HepG2 (cell line): ENCODE results near the gene ESAM. TPM values are rescaled to one million over a fixed set of nuclear protein-coding genes. Genes with fewer than 3 reads are reported as not detected.
A peak's percentile ranks its signal among the peaks of the same experiment; 100 is the strongest.

ENCODE experiments used
- ATAC-seq: fragments of 200-7000 bp; cut with Tn5 transposase; 3 replicates; pipeline ENCODE4 v1.9.1; 2020; ENCODE audit warnings: mild to moderate bottlenecking, moderate library complexity
- BruUV-seq: library from RNA; stranded (reverse); fragments of 400-500 nt; replicated peaks from 2 replicates; lab custom pipeline; 2021; lab: Mats Ljungman, UMichigan
- CTCF ChIA-PET: fragments of 300-600 bp; formaldehyde crosslinking; extraction: SDS; loops from one replicate; lab custom pipeline; 2021; ENCODE audit warnings: low total read pairs, inconsistent platforms, low intra/inter-chr PET ratio; lab: Yijun Ruan, JAX
- POLR2A ChIA-PET: fragments of 350-600 bp; sonication (Branson Sonifier 250); formaldehyde crosslinking; loops from one replicate; lab custom pipeline; 2020; ENCODE audit warnings: antibody characterized with exemption, inconsistent platforms; lab: Yijun Ruan, JAX
- DNase-seq: peaks from one replicate; pipeline ENCODE4 v3.0.0-alpha.2; 2015; ENCODE audit warnings: low spot score
- FAIRE-seq: peaks from 3 replicates; lab custom pipeline; 2011; peaks lifted over from hg19 to GRCh38; lab: Jason Lieb, UNC
- H2AFZ ChIP-seq: one replicate; pipeline ENCODE4 v1.6.1; 2011; ENCODE audit warnings: low read length, inconsistent platforms
- H3K27ac ChIP-seq: fragments of 300-600 bp; 3 replicates; pipeline ENCODE4 v1.8.0; 2011; ENCODE audit warnings: mixed run types, mild to moderate bottlenecking, mixed read lengths, low read length, inconsistent platforms; ENCODE audit not compliant: insufficient read depth; ENCODE audit errors: extremely low read length
- H3K27me3 ChIP-seq, 2 experiments: fragments of 200-600 bp in 1 of 2; 2 replicates in 1 of 2; 3 replicates in 1 of 2; pipeline versions ENCODE4 v1.6.0 to v1.8.0; 2011; ENCODE audit warnings: low read length in 2 of 2, mild to moderate bottlenecking in 2 of 2, moderate library complexity in 2 of 2, inconsistent platforms in 1 of 2; ENCODE audit not compliant: insufficient read depth in 2 of 2, control insufficient read depth in 1 of 2
- H3K36me3 ChIP-seq, 2 experiments: fragments of 200-600 bp in 1 of 2; replicated peaks in 1 of 2; 2 replicates in 1 of 2; 3 replicates in 1 of 2; pipeline versions ENCODE4 v1.5.1 to v1.8.0; 2011; ENCODE audit warnings: low read length in 2 of 2, inconsistent platforms in 1 of 2; ENCODE audit not compliant: insufficient read depth in 2 of 2, control insufficient read depth in 1 of 2
- H3K4me1 ChIP-seq: 2 replicates; pipeline ENCODE4 v1.5.1; 2012; ENCODE audit warnings: low read length, inconsistent platforms; ENCODE audit not compliant: insufficient read depth
- H3K4me2 ChIP-seq: 2 replicates; pipeline ENCODE4 v1.6.0; 2011; ENCODE audit warnings: low read depth, low read length, inconsistent platforms
- H3K4me3 ChIP-seq, 3 experiments: fragments of 200-600 bp in 1 of 3; sonication (generic), shearing (Covaris generic) in 1 of 3; replicated peaks in 1 of 3; 2 replicates each; pipeline ENCODE4 v1.5.1; 2011 to 2016; ENCODE audit warnings: low read length in 3 of 3, inconsistent platforms in 2 of 3, low read depth in 2 of 3, mild to moderate bottlenecking in 2 of 3, control low read depth in 1 of 3, mixed read lengths in 1 of 3; ENCODE audit not compliant: insufficient read depth in 1 of 3
- H3K79me2 ChIP-seq: one replicate; pipeline ENCODE4 v1.6.1; 2011; ENCODE audit warnings: low read length, inconsistent platforms; ENCODE audit not compliant: insufficient read depth
- H3K9ac ChIP-seq: 2 replicates; pipeline ENCODE4 v1.6.0; 2011; ENCODE audit warnings: mild to moderate bottlenecking, low read depth, low read length, inconsistent platforms; ENCODE audit not compliant: insufficient read depth
- H3K9me3 ChIP-seq: 2 replicates; pipeline ENCODE4 v1.5.1; 2012; ENCODE audit warnings: mild to moderate bottlenecking, low read length
- H4K20me1 ChIP-seq: 2 replicates; pipeline ENCODE4 v1.6.0; 2011; ENCODE audit warnings: inconsistent platforms, mild to moderate bottlenecking, low read length, moderate library complexity; ENCODE audit not compliant: insufficient read depth
- BRD4 ChIP-seq: sonication (generic); formaldehyde crosslinking; IDR thresholded peaks from 2 replicates; pipeline ENCODE4 v1.4.0; 2020; ENCODE audit warnings: missing genetic modification reagents
- CENPT ChIP-seq: sonication (generic); formaldehyde crosslinking; IDR thresholded peaks from 2 replicates; pipeline ENCODE4 v1.8.0; 2022; ENCODE audit warnings: low read depth, mild to moderate bottlenecking, moderate library complexity, missing genetic modification reagents
- GABPB1 ChIP-seq: IDR thresholded peaks from 2 replicates; pipeline ENCODE4 v1.6.1; 2016; ENCODE audit warnings: mild to moderate bottlenecking, missing genetic modification reagents, moderate library complexity, missing compliant biosample characterization
- GZF1 ChIP-seq: sonication (generic); formaldehyde crosslinking; IDR thresholded peaks from 2 replicates; pipeline ENCODE4 v1.5.1; 2020; ENCODE audit warnings: mild to moderate bottlenecking, missing genetic modification reagents
- KLF12 ChIP-seq: sonication (generic); formaldehyde crosslinking; IDR thresholded peaks from 2 replicates; pipeline ENCODE4 v1.4.0; 2020; ENCODE audit warnings: missing genetic modification reagents, borderline replicate concordance
- MAFG ChIP-seq: sonication (generic); formaldehyde crosslinking; IDR thresholded peaks from 2 replicates; pipeline ENCODE4 v1.5.1; 2020; ENCODE audit warnings: mild to moderate bottlenecking, missing genetic modification reagents
- MIER3 ChIP-seq: IDR thresholded peaks from 2 replicates; pipeline ENCODE4 v1.6.1; 2016; ENCODE audit warnings: missing compliant biosample characterization, borderline replicate concordance
- NCOR1 ChIP-seq: fragments of 200-600 bp; sonication (generic); IDR thresholded peaks from 2 replicates; pipeline ENCODE4 v1.7.0; 2017; ENCODE audit warnings: antibody characterized with exemption, low read length, borderline replicate concordance
- NR2C2 ChIP-seq: sonication (generic); formaldehyde crosslinking; IDR thresholded peaks from 2 replicates; pipeline ENCODE4 v1.4.0; 2020; ENCODE audit warnings: missing genetic modification reagents, mild to moderate bottlenecking, moderate library complexity, borderline replicate concordance
- SIN3B ChIP-seq: fragments of 150-350 bp; IDR thresholded peaks from 2 replicates; pipeline ENCODE4 v1.6.1; 2014; ENCODE audit warnings: low read length
- SMYD3 ChIP-seq: sonication (generic); formaldehyde crosslinking; IDR thresholded peaks from 2 replicates; pipeline ENCODE4 v1.8.1; 2023; ENCODE audit warnings: mild to moderate bottlenecking, missing genetic modification reagents
- TOPORS ChIP-seq: sonication (generic); formaldehyde crosslinking; IDR thresholded peaks from 2 replicates; pipeline ENCODE4 v1.8.0; 2023; ENCODE audit warnings: mild to moderate bottlenecking, missing genetic modification reagents
- ZNF136 ChIP-seq: sonication (generic); formaldehyde crosslinking; IDR thresholded peaks from 2 replicates; pipeline ENCODE4 v1.8.1; 2022; ENCODE audit warnings: low read depth, mild to moderate bottlenecking, moderate library complexity, missing genetic modification reagents
- ZNF260 ChIP-seq: sonication (generic); formaldehyde crosslinking; IDR thresholded peaks from 2 replicates; pipeline ENCODE4 v1.4.0; 2020; ENCODE audit warnings: missing genetic modification reagents, low read depth, mild to moderate bottlenecking, borderline replicate concordance
- ZNF446 ChIP-seq: sonication (generic); formaldehyde crosslinking; IDR thresholded peaks from 2 replicates; pipeline ENCODE4 v1.5.0; 2020; ENCODE audit warnings: mild to moderate bottlenecking, missing genetic modification reagents
- ZNF558 ChIP-seq: sonication (generic); formaldehyde crosslinking; IDR thresholded peaks from 2 replicates; pipeline ENCODE4 v1.9.0; 2022; ENCODE audit warnings: mild to moderate bottlenecking, missing genetic modification reagents, borderline replicate concordance
- ZNF563 ChIP-seq: sonication (generic); formaldehyde crosslinking; IDR thresholded peaks from 2 replicates; pipeline ENCODE4 v1.8.0; 2022; ENCODE audit warnings: mild to moderate bottlenecking, moderate library complexity, missing genetic modification reagents
- ZNF574 ChIP-seq: sonication (generic); formaldehyde crosslinking; IDR thresholded peaks from 2 replicates; pipeline ENCODE4 v1.4.0; 2020; ENCODE audit warnings: missing genetic modification reagents
- ZNF780A ChIP-seq: sonication (generic); formaldehyde crosslinking; IDR thresholded peaks from 2 replicates; pipeline ENCODE4 v1.8.0; 2022; ENCODE audit warnings: mild to moderate bottlenecking, missing genetic modification reagents, moderate library complexity
- ZNF883 ChIP-seq: sonication (generic); formaldehyde crosslinking; IDR thresholded peaks from 2 replicates; pipeline ENCODE4 v1.5.1; 2020; ENCODE audit warnings: mild to moderate bottlenecking, missing genetic modification reagents; ENCODE audit errors: not compliant biosample characterization
- WGBS: methylation state at CpG from one replicate; pipeline ENCODE4 v1.1.6; 2017; ENCODE audit warnings: low lambda C conversion rate; 5-methylcytosine and 5-hydroxymethylcytosine counted together
- in situ Hi-C: cut with HindIII; loops from 2 replicates; pipeline ENCODE4 v1.10.0; 2017; ENCODE audit warnings: low pct_unique_long_range_greater_than_20kb; ENCODE audit not compliant: extremely low pct_ligation_motif_present
- intact Hi-C: fragments of 100-400 bp; cut with micrococcal nuclease; formaldehyde crosslinking; loops from one replicate; pipeline ENCODE4 v1.10.0; 2022; ENCODE audit not compliant: unreplicated experiment
- polyA plus RNA-seq, 8 experiments: library from polyadenylated mRNA; depleted of rRNA in 3 of 8; stranded (reverse) in 7 of 8; unstranded in 1 of 8; fragments of >200 nt; fragmentation: Illumina TruSeq in 4 of 8; extraction: Trizol in 4 of 8; gene quantifications; 2 replicates each; pipeline versions ENCODE4 v1.2.1 to v1.2.3, GENCODE V29; 2011 to 2016; ENCODE audit warnings: low read depth in 4 of 8, missing spikeins in 1 of 8, mixed read lengths in 1 of 8; ENCODE audit not compliant: insufficient read depth in 1 of 8
- total RNA-seq, 5 experiments: library from RNA; depleted of rRNA; stranded (reverse); fragments of >200 nt; fragmentation: Illumina TruSeq; extraction: Trizol; gene quantifications; 2 replicates each; pipeline ENCODE4 v1.2.3, GENCODE V29; 2016; ENCODE audit warnings: low read depth in 1 of 5
- TF ChIP-seq, protein P1 (sequence below): sonication (generic); formaldehyde crosslinking; IDR thresholded peaks from 2 replicates; pipeline ENCODE4 v1.5.0; 2020; ENCODE audit warnings: missing genetic modification reagents

The ESAM gene
- total and polyA plus RNA-seq, 2 of the 13 experiments (the other 11 are each of a cell fraction or from before 2014, with no cell fraction given), result 1.2 to 6.8 TPM

- TF ChIP-seq CENPT (CRISPR knock-in tag) (no peak), NR2C2 (CRISPR knock-in tag) (no peak), GABPB1 (CRISPR knock-in tag) (peak; percentile 59), ZNF574 (CRISPR knock-in tag) (peak; percentile 40; the same call in 1 of the 2 replicates), ZNF883 (CRISPR knock-in tag) (no peak), ZNF563 (CRISPR knock-in tag) (no peak)
Observed at GRCh38 chr11:124758355-124759265, 3.5 kb downstream of the ESAM start (continued).

- H3K27ac ChIP-seq, result no peak overlapping the region
- CTCF ChIA-PET, result interaction anchor here (1.4 kb wide), 1 partner anchor 80 kb away, joined by 4 read pairs; no protein-coding TSS in a partner anchor
- H3K9ac ChIP-seq, result no peak overlapping the region
- in situ Hi-C loops (no loop called here), intact Hi-C loops (no loop called here)
- H3K36me3 ChIP-seq, result no peaks in the 10 kb centered on the region
- no peaks in the 10 kb centered on the region for H3K79me2 ChIP-seq
- H3K4me3 ChIP-seq, result no peak overlapping the region
- BruUV-seq, result no TSS peak
- ATAC-seq (no peak), DNase-seq (no peak), FAIRE-seq (no peak)
- POLR2A ChIA-PET, result no interaction called here
- H2AFZ ChIP-seq, result no peak overlapping the region
- no peaks in the 10 kb centered on the region for H3K9me3 ChIP-seq
- peaks cover 0 to 29% of the 10 kb centered on the region in 2 experiments; a peak in 4 of 5 replicates for H3K27me3 ChIP-seq
- 82% methylated on average over 3 of the region's 3 CpGs for WGBS
- peaks cover 57% of the 10 kb centered on the region for H3K4me1 ChIP-seq
- TF ChIP-seq ZNF446, result no peak
- TF ChIP-seq BRD4 (CRISPR knock-in tag), result no peak
- no peak for TF ChIP-seq ZNF780A (CRISPR knock-in tag)
- TF ChIP-seq MIER3 (CRISPR knock-in tag), result no peak
- TF ChIP-seq NCOR1, result no peak
- TF ChIP-seq SMYD3 (CRISPR knock-in tag), result no peak
- TF ChIP-seq ZNF260 (CRISPR knock-in tag), result no peak
- TF ChIP-seq ZNF136 (CRISPR knock-in tag), result no peak
- no peak for TF ChIP-seq TOPORS (CRISPR knock-in tag)
- no peak for TF ChIP-seq ZNF558 (CRISPR knock-in tag)
- TF ChIP-seq SIN3B, result no peak
- no peak for TF ChIP-seq MAFG
- no peak for TF ChIP-seq KLF12
- no peak for TF ChIP-seq GZF1 (CRISPR knock-in tag)
- TF ChIP-seq, protein P1, sequence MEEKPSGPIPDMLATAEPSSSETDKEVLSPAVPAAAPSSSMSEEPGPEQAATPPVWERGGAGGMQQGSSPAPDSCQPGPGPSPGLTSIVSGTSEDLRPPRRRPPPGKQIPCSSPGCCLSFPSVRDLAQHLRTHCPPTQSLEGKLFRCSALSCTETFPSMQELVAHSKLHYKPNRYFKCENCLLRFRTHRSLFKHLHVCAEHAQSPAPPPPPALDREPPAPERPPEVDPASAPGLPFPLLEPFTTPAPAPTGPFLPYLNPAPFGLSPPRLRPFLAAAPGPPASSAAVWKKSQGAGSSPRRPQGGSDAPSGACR (CRISPR knock-in tag), result no peak
- H3K4me2 ChIP-seq, result no peak overlapping the region
- H4K20me1 ChIP-seq, result no peaks in the 10 kb centered on the region
Observed at GRCh38 chr11:124757320-124757719, 4.8 kb downstream of the ESAM start.
